ENCODE measurements around the gene PHB1.
"Not testable (repeated sequence)": the region's sequence is repeated elsewhere in the genome, so short reads cannot be mapped to it uniquely, and the experiment has no call there.

The PHB1 gene

DNA sequence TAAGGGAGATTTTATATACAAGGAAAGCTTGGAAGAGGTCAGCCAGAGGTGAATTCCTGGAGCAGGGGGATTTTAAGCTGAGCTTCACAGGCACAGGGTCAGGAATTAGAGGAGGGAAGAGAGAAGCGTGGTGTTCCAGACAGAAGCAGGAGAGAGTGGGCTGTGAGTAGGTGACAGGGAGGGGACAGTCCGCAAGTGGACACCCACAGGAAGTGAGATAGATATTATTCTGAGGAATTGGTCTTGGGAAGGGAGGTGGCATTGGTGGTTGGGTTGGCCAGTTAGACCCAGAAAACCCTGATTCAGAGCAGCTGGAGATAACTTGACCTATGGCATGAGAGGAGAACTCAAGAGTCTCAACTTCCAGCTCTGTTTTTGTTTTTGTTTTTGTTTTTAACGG lies 14.7 kb downstream of the PHB1 start:
- in situ Hi-C loops (cut with HindIII; ENCODE audit: low sequenced_read_pairs): no loop called here
- no peak for DNase-seq (ENCODE audit: low read depth)
- TF ChIP-seq CTCF (IDR thresholded peaks at IDR 0.05; ENCODE audit: low read depth, low read length, missing control alignments): no peak
- H3K4me3 ChIP-seq (ENCODE audit: low read depth, low read length): no peak overlapping the region

GRCh38 chr17:49397586-49397985 lies 17.1 kb downstream of the PHB1 start:
- in situ Hi-C loops (cut with HindIII; ENCODE audit: low sequenced_read_pairs): no loop called here
- TF ChIP-seq CTCF (IDR thresholded peaks at IDR 0.05; ENCODE audit: low read depth, low read length, missing control alignments): no peak
- no peak for DNase-seq (ENCODE audit: low read depth)
- no peak overlapping the region for H3K4me3 ChIP-seq (ENCODE audit: low read depth, low read length)

- TF ChIP-seq CTCF (IDR thresholded peaks at IDR 0.05; ENCODE audit: low read depth, low read length, missing control alignments): no peak
- in situ Hi-C loops (cut with HindIII; ENCODE audit: low sequenced_read_pairs): no loop called here
- no peak for DNase-seq (ENCODE audit: low read depth)
- H3K4me3 ChIP-seq (ENCODE audit: low read depth, low read length): no peak overlapping the region
These were observed 21.0 kb downstream of the PHB1 start for GRCh38 chr17:49393491-49394255.

DNA sequence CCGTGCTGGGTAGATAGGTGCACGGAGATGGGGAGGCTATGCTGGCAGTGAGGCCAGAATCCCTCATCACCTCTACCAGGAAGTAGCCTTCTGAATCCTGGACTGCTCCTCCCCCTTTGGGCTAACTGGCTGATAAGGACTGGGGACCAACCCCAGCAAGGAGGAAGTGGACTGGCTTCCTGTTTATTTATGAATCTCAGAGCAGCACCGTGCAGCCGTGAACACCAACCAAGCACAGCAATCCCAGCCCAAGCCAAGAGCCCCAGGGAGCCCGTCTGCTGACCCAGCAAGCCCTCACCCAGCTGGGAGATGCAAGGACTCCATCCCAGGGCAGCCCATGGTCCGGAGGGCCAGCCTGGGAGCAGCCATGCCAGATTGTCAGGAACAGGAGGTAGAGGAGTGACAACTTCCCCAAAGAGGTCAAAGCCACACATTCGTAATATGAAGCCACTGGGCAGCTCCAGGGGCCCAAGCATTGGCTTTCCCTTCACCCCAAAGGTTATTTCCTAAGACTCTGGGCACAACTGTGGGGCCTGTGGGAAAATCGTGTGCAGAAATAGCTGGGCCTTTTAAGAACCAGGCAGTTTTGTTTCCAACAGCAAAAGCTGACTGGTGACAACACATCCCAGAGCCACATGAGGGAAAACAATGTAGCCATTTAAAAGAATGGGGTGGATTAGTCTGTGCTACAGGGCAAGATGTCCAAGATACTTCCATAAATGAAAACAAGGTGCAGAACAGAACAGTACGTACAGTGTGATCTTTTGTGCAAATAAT lies 23.9 kb downstream of the PHB1 start:
- DNase-seq (ENCODE audit: low read depth): no peak
- no peak overlapping the region for H3K4me3 ChIP-seq (ENCODE audit: low read depth, low read length)
- no peak for TF ChIP-seq CTCF (IDR thresholded peaks at IDR 0.05; ENCODE audit: low read depth, low read length, missing control alignments)
- in situ Hi-C loops (cut with HindIII; ENCODE audit: low sequenced_read_pairs): no loop called here

GRCh38 chr17:49389514-49390347 lies 25.0 kb downstream of the PHB1 start:
- in situ Hi-C loops (cut with HindIII; ENCODE audit: low sequenced_read_pairs): loop anchor here (5.0 kb wide), 2 partner anchors 47 to 102 kb away; no protein-coding TSS in a partner anchor
- DNase-seq (ENCODE audit: low read depth): peak; percentile 31
- H3K4me3 ChIP-seq (ENCODE audit: low read depth, low read length): not testable (repeated sequence)

GRCh38 chr17:49388692-49389513 lies 25.8 kb downstream of the PHB1 start:
- in situ Hi-C loops (cut with HindIII; ENCODE audit: low sequenced_read_pairs): loop anchor here (5.0 kb wide), 2 partner anchors 47 to 102 kb away; no protein-coding TSS in a partner anchor
- DNase-seq (ENCODE audit: low read depth): no peak
- no peak for TF ChIP-seq CTCF (IDR thresholded peaks at IDR 0.05; ENCODE audit: low read depth, low read length, missing control alignments)
- H3K4me3 ChIP-seq (ENCODE audit: low read depth, low read length): no peak overlapping the region

Data from astrocyte of the cerebellum (primary cell).